ENCODE results near the gene MAD1L1. TPM values are rescaled to one million over a fixed set of nuclear protein-coding genes. Genes with fewer than 3 reads are reported as not detected.
A peak's percentile ranks its signal among the peaks of the same experiment; 100 is the strongest.

The MAD1L1 gene
- total RNA-seq, 1 donor from 2014 or later: 59.6 TPM

GRCh38 chr7:2105917-2106316, 126.8 kb downstream of the MAD1L1 start:
- H3K27ac ChIP-seq: no peak overlapping the region
- H3K36me3 ChIP-seq: no peaks in the 10 kb centered on the region
- no peak for DNase-seq (ENCODE audit: low spot score in 2 of 2)
- peaks cover 0 to 2% of the 10 kb centered on the region in 2 donors for H3K4me1 ChIP-seq
- intact Hi-C loops (cut with DNase I): loop anchor here (2.0 kb wide), 1 partner anchor 103 kb away; no protein-coding TSS in a partner anchor
- TF ChIP-seq, protein P1, sequence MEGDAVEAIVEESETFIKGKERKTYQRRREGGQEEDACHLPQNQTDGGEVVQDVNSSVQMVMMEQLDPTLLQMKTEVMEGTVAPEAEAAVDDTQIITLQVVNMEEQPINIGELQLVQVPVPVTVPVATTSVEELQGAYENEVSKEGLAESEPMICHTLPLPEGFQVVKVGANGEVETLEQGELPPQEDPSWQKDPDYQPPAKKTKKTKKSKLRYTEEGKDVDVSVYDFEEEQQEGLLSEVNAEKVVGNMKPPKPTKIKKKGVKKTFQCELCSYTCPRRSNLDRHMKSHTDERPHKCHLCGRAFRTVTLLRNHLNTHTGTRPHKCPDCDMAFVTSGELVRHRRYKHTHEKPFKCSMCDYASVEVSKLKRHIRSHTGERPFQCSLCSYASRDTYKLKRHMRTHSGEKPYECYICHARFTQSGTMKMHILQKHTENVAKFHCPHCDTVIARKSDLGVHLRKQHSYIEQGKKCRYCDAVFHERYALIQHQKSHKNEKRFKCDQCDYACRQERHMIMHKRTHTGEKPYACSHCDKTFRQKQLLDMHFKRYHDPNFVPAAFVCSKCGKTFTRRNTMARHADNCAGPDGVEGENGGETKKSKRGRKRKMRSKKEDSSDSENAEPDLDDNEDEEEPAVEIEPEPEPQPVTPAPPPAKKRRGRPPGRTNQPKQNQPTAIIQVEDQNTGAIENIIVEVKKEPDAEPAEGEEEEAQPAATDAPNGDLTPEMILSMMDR (IDR thresholded peaks at IDR 0.05): no peak
- H3K4me3 ChIP-seq: no peak overlapping the region
- no peaks in the 10 kb centered on the region for H3K27me3 ChIP-seq
- H3K9me3 ChIP-seq: no peaks in the 10 kb centered on the region

- intact Hi-C loops (cut with DNase I): loop anchor here (2.0 kb wide), 1 partner anchor 104 kb away; no protein-coding TSS in a partner anchor
- Histone ChIP-seq H3K27ac (no peak overlapping the region), H3K4me3 (no peak overlapping the region), H3K36me3 (no peaks in the 10 kb centered on the region), H3K9me3 (no peaks in the 10 kb centered on the region), H3K4me1 (peaks cover 0 to 2% of the 10 kb centered on the region in 2 donors), H3K27me3 (no peaks in the 10 kb centered on the region)
- TF ChIP-seq, protein P1 (IDR thresholded peaks at IDR 0.05): no peak
- no peak for DNase-seq (ENCODE audit: low spot score in 2 of 2)
Observed at GRCh38 chr7:2105280-2105679, 127.5 kb downstream of the MAD1L1 start.

DNA sequence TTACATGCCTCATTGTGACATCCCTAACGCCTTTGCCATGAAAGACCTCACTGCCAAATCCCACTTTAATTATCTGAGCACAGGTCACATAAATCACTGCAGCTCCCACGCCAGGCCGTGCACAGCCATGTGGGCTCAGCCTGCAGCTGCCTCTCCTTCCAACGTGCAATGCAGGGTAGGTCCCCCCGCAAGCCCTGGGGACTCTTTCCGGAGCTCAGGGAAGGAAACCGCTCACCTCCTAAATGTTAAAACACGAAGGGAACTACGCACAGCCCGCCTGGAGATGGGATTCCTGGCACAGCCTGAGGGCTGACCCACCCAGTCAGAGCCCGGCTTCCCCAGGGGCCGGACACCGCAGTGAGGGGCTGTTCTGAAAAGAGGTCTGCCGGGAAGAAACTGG, 128.0 kb downstream of the MAD1L1 start:
- Histone ChIP-seq H3K4me3 (no peak overlapping the region), H3K27me3 (no peaks in the 10 kb centered on the region), H3K4me1 (peaks cover 0 to 2% of the 10 kb centered on the region in 2 donors), H3K36me3 (no peaks in the 10 kb centered on the region), H3K27ac (no peak overlapping the region), H3K9me3 (no peaks in the 10 kb centered on the region)
- intact Hi-C loops (cut with DNase I): loop anchor here (2.0 kb wide), 1 partner anchor 104 kb away; no protein-coding TSS in a partner anchor
- DNase-seq (ENCODE audit: low spot score in 2 of 2): no peak
- TF ChIP-seq, protein P1 (IDR thresholded peaks at IDR 0.05): no peak

DNA sequence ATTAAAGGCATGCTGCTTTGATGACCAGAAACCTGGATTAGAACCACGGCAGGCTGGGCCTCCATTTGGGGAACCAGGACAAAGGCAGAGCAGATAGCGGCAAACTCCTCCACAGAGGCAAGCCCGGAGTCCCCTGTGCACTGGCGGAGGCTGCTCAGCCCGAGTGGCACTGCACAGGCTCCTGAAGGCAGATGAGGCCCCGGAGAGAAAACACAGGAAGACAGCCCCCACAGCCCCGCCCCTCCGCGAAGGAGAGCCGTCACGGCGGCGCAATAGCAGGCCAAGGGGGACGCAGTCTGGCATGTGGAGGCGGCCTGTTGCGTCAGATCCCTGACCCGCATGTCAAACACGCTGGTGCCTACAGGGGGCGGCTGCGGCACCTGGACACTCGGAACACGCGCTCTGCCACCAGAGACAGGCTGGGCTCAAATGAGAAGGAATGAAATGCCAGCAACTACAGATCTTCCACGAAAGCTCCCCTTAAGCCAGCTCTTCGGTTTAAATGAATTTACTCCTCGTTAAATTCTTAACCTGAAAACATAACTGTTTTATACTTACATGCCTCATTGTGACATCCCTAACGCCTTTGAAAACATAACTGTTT, 128.5 kb downstream of the MAD1L1 start:
- H3K4me3 ChIP-seq: no peak overlapping the region
- H3K4me1 ChIP-seq: peaks cover 0 to 2% of the 10 kb centered on the region in 2 donors
- no peaks in the 10 kb centered on the region for H3K9me3 ChIP-seq
- no peaks in the 10 kb centered on the region for H3K36me3 ChIP-seq
- TF ChIP-seq, protein P1 (IDR thresholded peaks at IDR 0.05): peak; percentile 52 to 57 (median 55)
- no peaks in the 10 kb centered on the region for H3K27me3 ChIP-seq
- no peak overlapping the region for H3K27ac ChIP-seq
- intact Hi-C loops (cut with DNase I): loop anchor here (2.0 kb wide), 1 partner anchor 105 kb away; no protein-coding TSS in a partner anchor
- peak; percentile 26 to 87 for DNase-seq (ENCODE audit: low spot score in 2 of 2)

DNA sequence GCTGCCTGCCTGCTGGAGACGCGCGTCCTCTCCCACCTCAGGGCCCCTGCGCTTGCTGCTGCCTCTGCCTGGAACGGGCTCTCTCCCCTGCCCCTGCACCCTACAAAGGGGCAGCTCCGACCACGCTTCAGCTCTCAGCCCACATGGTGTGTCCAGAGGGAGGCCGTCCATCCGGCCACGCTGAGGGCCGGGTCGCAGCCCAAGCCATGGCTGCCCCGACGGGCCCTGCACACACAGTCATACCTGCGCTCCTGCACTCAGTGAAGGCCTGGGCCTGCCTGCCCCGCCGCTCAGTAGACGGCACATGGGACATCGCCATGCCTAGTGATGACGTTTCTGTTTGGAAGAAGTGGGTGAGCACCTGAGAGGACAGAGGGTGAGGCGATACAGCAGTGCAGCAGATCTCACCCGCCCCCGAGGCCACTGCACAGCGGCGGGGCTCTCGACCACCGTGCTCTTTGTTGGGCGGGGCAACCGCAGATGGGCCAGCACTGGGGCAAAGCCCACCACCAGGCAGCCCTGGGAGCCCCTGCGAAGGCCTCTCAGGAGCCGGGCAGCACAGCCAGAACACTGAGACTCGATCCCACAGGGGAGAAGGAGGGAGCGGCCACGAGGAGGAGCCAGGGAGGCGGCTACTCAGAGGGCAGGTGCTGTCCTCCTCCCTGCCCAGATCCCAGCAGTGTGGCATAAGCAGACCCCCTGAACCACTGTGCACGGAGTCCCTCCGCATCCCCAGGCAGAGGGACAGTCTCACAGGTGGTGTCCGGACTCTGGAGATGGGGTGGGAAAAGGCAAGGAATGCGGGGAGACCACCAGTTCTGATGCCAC, 129.5 kb downstream of the MAD1L1 start:
- Histone ChIP-seq H3K4me1 (peaks cover 0 to 2% of the 10 kb centered on the region in 2 donors), H3K27ac (no peak overlapping the region), H3K9me3 (no peaks in the 10 kb centered on the region), H3K4me3 (no peak overlapping the region), H3K36me3 (no peaks in the 10 kb centered on the region), H3K27me3 (no peaks in the 10 kb centered on the region)
- intact Hi-C loops (cut with DNase I): no loop called here
- TF ChIP-seq, protein P1 (IDR thresholded peaks at IDR 0.05): no peak
- no peak for DNase-seq (ENCODE audit: low spot score in 2 of 2)

Data from ascending aorta (tissue), 2 donors.